H1 (cell line): Measurements from ENCODE around the gene SLC7A6OS. TPM values are rescaled to one million over a fixed set of nuclear protein-coding genes. Genes with fewer than 3 reads are reported as not detected.

Experiments
- NANOG ChIP-seq: IDR thresholded peaks from 2 replicates; pipeline ENCODE4 v1.6.1; 2011; ENCODE audit warnings: low read length, low read depth, mild to moderate bottlenecking, inconsistent platforms; ENCODE audit not compliant: insufficient read depth, poor library complexity, severe bottlenecking
- TBP ChIP-seq: IDR thresholded peaks from 2 replicates; pipeline ENCODE4 v1.6.1; 2011; ENCODE audit warnings: low read depth, low read length, improper control_type of control experiment
- polyA plus RNA-seq, 7 experiments: library from polyadenylated mRNA; depleted of rRNA in 3 of 7; stranded (reverse) in 5 of 7; unstranded in 2 of 7; fragments of >200 nt in 5 of 7; fragments of 200-250 nt in 2 of 7; gene quantifications; 1 replicate in 5 of 7; 2 replicates in 1 of 7; 4 replicates in 1 of 7; pipeline versions ENCODE4 v1.2.1 to v1.2.3, GENCODE V29; 2011 to 2013; ENCODE audit warnings: missing spikeins in 2 of 7, mixed read lengths in 2 of 7
- total RNA-seq: library from RNA; stranded (reverse); fragmentation: NEBNext Ultra II Directional; extraction: Animal tissue kit (Norgen Biotek cat#: 25700); gene quantifications from 2 replicates; pipeline ENCODE4 v1.2.1, GENCODE V29; 2021
- TF ChIP-seq, protein P1 (sequence below): fragments of 300-600 bp; sonication (generic); IDR thresholded peaks from 2 replicates; pipeline ENCODE4 v1.7.1; 2012; ENCODE audit warnings: low read length, moderate library complexity, mild to moderate bottlenecking, inconsistent platforms; ENCODE audit not compliant: insufficient replicate concordance

Gene SLC7A6OS
- total and polyA plus RNA-seq, 2 of the 8 experiments (the other 6 are each of a cell fraction or from before 2014, with no cell fraction given) = 7.3 to 21.3 TPM

DNA sequence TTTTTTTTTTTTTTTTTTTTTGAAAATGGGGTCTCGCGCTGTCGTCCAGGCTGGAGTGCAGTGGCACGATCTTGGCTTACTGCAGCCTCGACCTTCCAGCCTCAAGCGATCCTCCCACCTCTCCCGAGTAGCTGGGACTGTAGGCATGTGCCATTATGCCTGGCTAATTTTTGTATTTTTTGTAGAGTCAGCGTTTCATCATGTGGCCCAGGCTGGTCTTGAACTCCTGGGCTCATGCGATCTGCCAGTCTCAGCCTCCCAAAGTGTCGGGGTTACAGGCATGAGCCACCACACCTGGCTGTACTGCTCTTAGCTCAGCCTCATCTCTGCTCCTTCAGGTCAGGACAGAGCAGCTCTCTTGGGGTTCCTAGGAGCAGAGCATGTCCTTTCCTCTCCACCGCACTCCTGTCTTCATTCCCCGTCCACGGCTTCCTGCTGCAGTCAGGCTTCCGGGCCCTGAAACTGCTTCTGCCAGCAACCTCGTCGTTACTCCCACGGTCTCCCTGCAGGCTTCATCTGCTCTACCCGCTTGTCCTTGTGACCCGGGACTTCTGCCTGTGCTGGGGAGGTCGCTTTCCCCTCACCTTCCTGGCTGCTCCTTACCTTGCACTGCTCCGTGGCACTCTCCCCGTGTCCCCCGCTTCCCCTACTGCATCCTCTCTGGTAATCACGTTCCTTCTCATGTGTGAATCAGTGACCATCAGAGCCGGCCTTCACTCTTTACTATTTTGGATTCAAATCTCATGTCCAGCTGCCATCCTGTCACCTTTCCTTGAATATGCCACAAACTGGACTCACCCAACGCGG lies 38.1 kb upstream of the SLC7A6OS start (continued):
- TF ChIP-seq, protein P1, sequence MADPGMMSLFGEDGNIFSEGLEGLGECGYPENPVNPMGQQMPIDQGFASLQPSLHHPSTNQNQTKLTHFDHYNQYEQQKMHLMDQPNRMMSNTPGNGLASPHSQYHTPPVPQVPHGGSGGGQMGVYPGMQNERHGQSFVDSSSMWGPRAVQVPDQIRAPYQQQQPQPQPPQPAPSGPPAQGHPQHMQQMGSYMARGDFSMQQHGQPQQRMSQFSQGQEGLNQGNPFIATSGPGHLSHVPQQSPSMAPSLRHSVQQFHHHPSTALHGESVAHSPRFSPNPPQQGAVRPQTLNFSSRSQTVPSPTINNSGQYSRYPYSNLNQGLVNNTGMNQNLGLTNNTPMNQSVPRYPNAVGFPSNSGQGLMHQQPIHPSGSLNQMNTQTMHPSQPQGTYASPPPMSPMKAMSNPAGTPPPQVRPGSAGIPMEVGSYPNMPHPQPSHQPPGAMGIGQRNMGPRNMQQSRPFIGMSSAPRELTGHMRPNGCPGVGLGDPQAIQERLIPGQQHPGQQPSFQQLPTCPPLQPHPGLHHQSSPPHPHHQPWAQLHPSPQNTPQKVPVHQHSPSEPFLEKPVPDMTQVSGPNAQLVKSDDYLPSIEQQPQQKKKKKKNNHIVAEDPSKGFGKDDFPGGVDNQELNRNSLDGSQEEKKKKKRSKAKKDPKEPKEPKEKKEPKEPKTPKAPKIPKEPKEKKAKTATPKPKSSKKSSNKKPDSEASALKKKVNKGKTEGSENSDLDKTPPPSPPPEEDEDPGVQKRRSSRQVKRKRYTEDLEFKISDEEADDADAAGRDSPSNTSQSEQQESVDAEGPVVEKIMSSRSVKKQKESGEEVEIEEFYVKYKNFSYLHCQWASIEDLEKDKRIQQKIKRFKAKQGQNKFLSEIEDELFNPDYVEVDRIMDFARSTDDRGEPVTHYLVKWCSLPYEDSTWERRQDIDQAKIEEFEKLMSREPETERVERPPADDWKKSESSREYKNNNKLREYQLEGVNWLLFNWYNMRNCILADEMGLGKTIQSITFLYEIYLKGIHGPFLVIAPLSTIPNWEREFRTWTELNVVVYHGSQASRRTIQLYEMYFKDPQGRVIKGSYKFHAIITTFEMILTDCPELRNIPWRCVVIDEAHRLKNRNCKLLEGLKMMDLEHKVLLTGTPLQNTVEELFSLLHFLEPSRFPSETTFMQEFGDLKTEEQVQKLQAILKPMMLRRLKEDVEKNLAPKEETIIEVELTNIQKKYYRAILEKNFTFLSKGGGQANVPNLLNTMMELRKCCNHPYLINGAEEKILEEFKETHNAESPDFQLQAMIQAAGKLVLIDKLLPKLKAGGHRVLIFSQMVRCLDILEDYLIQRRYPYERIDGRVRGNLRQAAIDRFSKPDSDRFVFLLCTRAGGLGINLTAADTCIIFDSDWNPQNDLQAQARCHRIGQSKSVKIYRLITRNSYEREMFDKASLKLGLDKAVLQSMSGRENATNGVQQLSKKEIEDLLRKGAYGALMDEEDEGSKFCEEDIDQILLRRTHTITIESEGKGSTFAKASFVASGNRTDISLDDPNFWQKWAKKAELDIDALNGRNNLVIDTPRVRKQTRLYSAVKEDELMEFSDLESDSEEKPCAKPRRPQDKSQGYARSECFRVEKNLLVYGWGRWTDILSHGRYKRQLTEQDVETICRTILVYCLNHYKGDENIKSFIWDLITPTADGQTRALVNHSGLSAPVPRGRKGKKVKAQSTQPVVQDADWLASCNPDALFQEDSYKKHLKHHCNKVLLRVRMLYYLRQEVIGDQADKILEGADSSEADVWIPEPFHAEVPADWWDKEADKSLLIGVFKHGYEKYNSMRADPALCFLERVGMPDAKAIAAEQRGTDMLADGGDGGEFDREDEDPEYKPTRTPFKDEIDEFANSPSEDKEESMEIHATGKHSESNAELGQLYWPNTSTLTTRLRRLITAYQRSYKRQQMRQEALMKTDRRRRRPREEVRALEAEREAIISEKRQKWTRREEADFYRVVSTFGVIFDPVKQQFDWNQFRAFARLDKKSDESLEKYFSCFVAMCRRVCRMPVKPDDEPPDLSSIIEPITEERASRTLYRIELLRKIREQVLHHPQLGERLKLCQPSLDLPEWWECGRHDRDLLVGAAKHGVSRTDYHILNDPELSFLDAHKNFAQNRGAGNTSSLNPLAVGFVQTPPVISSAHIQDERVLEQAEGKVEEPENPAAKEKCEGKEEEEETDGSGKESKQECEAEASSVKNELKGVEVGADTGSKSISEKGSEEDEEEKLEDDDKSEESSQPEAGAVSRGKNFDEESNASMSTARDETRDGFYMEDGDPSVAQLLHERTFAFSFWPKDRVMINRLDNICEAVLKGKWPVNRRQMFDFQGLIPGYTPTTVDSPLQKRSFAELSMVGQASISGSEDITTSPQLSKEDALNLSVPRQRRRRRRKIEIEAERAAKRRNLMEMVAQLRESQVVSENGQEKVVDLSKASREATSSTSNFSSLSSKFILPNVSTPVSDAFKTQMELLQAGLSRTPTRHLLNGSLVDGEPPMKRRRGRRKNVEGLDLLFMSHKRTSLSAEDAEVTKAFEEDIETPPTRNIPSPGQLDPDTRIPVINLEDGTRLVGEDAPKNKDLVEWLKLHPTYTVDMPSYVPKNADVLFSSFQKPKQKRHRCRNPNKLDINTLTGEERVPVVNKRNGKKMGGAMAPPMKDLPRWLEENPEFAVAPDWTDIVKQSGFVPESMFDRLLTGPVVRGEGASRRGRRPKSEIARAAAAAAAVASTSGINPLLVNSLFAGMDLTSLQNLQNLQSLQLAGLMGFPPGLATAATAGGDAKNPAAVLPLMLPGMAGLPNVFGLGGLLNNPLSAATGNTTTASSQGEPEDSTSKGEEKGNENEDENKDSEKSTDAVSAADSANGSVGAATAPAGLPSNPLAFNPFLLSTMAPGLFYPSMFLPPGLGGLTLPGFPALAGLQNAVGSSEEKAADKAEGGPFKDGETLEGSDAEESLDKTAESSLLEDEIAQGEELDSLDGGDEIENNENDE = no peak
- TF ChIP-seq NANOG = no peak
- TF ChIP-seq TBP = no peak
